GM18526 (cell line): ENCODE data around the gene LRFN3.

Source experiments
- POLR2A ChIP-seq: IDR thresholded peaks from 3 replicates; pipeline ENCODE4 v1.6.1; 2011; ENCODE audit not compliant: insufficient read length; ENCODE audit errors: extremely low read depth

The LRFN3 gene

DNA sequence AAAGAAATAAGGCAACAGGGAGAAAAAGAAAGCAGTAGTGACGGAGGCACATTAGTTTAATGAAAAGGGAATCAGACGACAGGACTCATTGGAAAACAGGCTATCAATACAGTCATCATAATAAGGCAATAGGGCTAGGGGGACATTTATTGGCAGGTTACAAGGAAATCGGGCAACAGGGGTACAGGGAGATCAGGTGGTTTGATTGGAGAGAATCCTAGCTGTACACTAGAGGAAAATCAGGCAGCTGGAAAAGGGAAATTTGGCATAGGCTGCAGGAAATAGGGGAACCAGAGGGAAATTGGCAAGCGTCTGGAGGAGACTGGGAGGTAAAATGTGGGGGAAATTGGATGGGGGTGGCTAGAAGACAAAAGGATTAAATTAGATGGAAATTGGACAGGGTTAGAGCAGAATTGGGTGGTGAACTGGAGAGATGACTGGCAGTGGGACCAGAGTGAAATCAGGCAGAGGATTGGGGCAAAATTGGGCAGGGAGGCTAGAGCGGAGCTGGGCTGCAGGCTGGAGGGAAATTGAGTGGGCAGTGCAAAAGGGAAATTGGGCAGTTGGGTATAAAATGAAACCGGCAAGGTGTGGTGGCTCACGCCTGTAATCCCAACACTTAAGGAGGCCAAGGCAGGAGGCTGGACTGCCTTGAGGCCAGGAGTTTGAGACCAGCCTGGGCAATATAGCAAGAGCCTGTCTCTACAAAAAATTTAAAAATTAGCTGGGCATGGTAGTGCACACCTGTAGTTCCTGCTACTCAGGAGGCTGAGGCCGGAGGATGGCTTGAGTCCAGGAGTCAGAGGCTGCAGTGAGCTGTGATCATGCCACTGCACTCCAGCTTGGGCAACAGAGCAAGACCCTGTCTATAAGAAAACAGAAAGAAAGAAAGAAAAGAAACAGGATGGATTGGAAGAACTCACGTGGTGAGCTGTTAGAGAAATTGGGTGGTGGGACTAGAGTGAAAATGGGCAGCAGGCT, 7.4 kb downstream of the LRFN3 start:
- TF ChIP-seq POLR2A = no peak

DNA sequence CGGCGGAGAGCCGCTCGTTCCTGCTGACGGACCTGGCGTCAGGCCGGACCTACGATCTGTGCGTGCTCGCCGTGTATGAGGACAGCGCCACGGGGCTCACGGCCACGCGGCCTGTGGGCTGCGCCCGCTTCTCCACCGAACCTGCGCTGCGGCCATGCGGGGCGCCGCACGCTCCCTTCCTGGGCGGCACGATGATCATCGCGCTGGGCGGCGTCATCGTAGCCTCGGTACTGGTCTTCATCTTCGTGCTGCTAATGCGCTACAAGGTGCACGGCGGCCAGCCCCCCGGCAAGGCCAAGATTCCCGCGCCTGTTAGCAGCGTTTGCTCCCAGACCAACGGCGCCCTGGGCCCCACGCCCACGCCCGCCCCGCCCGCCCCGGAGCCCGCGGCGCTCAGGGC, 8.4 kb downstream of the LRFN3 start:
- no peak for TF ChIP-seq POLR2A

DNA sequence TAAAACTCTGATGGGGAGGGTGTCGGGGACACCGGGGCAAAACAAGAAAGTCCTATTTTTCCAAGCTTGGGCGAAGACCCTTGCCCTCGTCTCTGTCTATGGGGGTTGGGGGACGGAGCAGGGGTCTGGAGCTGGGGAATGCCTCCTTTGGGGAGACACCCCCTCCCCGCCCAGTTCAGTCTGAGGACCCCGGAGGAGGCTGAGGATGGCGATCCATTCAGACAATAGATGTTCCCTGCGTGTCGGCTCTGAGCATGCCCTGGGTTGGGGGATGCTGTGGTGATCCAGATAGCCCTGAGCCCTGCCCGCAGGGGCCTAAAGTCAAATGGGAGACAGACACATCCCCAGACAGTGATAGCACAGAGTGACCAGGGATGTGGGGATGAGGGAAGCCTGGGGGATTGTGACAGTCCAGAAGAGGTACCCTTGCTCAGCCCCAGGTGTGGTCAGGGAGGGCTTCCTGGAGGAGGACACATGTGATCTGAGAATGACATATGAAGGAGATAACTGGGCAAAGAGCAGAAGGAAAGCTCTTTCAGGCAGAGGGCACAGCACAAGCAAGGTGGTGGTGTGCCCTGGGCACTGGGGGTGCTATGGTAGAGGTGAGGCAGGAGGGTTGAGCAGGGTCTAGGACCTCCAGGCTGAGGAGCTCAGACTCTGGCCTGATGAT, 9.1 kb downstream of the LRFN3 start:
- no peak for TF ChIP-seq POLR2A

DNA sequence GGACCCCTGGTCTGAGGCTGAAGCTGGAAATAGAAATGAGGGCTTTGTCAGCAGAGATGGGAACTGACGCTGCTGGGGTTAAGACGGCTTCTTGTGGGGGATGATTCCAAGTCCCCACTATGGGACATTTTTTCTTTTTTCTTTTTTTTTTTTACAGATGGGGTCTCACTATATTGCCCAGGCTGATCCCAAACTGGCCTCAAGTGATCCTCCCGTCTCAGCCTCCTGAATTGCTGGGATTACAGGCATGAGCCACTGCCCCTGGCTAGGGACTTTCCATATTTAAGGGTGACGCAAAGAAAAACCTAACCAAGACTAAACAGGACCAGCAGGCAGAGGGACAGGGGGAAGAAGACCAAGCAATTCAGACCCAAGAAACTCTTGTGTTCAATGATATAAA, 10.0 kb downstream of the LRFN3 start:
- TF ChIP-seq POLR2A = no peak

DNA sequence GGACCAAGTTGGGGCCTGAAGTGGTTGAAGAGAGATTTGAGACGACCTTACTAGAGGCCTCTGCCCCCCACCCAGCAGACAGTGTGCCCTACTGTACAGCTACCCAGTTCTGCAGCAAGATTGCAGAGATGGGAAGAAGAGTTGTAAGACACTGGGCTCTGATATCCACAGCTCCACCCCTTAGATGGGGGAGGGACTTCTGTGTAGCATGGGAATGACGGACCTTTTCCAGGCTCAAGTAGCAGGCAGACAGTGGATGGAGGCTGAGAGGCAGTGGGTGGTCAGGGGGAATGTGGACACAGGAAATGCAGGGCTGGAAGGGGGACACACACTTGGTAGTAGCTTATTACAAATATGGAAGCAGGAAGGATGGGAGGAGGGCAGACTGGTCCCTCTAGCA, 13.0 kb downstream of the LRFN3 start:
- TF ChIP-seq POLR2A = no peak

DNA sequence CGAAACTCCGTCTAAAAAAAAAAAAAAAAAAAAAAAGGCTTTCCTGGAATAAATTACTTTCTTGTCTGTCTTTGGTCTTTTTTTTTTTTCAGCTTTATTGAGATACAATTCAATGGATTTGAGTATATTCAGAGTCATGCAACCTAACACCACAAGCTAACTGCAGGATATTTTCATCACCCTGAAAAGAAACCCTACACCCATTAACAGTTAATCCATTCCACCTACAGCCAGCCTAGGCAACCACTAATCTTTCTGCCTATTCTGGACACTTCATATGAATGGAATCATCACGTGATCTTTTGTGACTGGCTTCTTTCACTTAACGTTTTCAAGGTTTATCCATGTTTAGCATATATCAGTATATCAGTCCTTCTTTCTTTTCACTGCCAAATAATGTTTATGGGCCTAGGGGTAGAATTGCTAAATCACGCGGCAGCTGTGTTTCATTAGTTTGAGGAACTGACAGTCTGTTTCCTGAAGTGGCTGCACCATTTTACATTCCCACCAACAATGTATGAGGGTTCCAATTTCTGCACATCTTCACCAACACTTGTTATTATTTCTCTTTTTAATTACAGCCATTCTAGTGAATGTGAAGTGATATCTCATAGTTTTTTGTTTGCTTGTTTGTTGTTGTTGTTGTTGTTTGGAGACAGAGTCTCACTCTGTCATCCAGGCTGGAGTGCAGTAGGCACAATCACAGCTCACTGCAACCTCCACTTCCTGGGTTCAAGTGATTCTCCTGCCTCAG, 19.9 kb downstream of the LRFN3 start:
- TF ChIP-seq POLR2A = no peak

DNA sequence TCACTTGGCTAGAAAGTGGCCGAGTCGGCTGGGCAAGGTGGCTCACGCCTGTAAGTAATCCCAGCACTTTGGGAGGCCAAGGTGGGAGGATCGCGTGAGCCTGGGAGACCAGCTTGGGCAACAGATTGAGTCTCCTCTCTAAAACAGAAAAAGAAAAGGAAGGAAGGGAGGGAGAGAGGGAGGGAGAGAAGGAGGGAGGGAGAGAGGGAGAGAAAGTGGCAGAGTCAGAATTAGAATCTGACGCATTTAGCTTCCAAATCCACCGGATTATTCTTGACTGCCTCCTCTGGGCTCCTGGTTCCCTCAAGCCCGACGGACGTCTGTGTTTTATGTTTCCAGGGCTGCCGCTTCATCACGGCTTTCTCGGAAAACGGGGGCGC, 22.5 kb downstream of the LRFN3 start:
- TF ChIP-seq POLR2A = no peak

DNA sequence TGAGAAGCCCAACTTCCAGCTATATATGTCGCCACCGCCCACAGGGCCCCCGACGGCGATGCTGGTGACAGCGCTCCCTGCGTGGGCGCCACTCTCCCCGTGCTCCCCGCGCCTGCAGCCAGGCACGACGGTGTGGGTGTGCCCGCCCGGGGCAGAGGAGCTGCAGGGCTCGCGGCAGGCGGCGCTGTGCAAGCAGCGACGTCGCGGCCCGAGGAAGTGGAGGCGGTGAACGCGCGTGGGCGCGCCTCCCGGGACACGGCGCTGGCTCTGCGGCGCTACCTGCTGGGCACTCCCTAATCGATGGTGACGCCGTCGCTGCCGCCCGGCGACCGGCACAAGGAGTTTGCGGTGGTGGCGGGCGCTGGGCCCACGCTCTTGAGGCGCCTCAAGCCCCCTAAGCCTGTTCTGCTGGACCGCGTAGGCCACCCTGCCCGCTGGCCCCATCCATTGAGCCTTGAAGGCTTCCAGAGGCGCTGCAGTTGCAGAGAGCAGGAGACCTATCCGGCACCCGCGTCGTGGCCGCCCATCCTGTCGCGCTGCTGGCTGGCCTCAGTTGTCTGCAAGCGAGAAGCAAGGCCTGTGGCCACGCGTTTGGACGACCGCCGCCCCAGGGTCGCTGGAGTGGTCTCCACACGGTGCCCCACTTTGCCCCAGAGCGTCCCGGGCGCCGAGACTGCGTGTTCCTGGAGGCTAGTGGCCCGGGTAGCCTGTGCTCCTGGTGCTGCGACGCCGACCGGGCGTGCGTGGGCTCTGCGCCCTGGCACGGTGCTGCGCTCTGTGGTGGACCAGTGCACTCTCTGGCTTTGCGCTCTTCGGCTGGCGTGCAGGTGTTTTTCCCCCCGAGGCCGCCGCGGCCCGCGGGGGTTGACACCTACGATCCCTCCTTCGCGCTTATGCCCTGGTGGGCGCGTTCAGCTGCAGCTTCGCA, 23.1 kb downstream of the LRFN3 start:
- TF ChIP-seq POLR2A = no peak

DNA sequence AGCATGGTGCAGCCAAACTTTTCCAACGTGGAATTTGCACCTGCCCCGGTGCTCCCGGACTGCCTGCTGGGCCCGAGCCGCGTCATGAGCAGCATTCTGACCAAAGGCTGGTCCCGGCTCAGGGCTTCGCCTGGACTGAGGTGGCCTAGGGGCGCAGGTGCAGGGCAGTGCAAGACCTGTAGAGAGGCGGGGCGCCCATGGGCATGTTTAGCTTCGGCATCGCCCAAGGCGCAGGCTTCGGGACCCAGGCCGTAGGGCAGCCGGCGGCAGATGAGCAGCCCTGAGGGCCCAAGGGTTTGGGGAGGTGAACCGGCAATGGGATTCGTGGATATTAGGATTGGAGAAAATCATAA, 23.8 kb downstream of the LRFN3 start:
- no peak for TF ChIP-seq POLR2A

DNA sequence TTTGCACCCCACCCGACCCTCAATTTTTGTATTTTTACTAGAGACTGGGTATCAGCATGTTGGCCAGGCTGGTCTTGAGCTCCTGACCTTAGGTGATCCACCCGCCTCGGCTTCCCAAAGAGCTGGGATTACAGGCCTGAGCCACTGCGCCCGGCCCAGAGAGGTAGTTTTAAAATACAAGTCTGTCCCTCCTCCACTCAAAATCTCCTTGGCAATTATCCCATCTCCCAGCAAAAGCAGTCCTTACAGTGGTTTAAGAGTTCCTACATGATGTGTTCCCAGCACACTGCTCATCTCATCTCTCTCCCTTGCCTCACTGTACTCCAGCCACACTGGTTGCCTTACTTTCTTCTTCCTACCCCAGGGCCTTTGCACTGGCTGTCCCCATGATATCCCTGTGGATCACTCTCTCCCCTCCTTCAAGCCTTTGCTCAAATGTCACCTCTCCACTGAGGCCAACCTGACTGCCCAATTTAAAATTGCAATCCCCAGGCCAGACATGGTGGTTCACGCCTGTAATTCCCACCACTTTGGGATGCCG, 24.3 kb downstream of the LRFN3 start:
- no peak for TF ChIP-seq POLR2A

DNA sequence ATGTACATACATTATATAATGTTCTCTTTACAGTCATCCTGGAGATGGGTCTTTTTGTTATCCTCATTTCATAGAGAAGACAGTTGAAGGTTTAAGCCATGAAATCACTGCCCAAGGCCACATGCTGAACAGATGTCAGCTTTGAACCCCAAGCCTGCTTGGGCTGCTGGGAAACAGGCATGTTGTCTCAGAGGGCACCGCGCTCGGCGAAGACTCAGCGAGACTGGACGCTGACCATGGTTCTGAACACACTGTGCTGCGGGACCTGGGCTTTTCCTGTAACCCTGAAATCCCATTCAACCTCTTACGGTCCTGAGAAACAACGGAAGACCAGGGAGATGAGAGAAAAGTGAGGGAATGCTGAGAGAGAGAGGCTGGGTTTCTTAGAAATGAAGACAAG, 27.3 kb downstream of the LRFN3 start:
- TF ChIP-seq POLR2A = no peak

DNA sequence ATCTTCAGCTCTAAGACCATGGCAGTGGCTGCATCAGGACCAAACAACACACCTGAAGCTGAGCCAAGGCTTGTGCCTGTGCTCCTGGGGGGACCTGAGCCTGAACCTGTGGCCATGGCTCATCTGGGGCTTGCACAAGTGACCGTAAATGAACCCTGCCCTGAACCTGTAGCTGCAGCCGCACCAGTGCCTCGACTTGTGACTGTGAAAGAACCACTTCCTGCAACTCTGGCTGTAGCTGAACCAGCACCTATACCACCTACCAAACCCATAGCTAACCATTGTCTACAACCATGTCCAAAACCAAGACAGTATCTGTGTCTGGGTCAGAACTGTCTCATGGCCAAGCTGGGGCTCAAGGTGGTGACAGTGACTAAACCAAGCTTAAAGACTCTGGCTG, 30.6 kb downstream of the LRFN3 start:
- no peak for TF ChIP-seq POLR2A

DNA sequence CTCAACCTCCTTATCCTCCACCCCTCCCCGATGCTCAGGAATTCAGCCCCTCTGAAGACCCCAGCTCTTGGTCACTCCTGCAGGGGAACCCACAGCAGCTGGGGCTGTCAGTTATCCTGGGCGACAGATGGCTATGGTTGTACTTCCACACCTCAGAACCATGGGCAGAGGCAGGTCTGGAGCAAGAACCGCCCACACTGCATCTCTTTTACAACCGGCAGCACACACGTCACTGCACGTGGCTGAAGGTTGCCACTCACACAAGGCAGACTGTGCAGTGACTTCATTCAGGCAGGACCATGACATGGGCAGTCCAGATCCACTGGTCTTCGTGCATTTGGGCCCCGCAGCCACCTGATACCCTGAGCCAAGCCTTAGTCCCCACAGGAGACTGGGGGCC, 37.3 kb downstream of the LRFN3 start:
- no peak for TF ChIP-seq POLR2A

DNA sequence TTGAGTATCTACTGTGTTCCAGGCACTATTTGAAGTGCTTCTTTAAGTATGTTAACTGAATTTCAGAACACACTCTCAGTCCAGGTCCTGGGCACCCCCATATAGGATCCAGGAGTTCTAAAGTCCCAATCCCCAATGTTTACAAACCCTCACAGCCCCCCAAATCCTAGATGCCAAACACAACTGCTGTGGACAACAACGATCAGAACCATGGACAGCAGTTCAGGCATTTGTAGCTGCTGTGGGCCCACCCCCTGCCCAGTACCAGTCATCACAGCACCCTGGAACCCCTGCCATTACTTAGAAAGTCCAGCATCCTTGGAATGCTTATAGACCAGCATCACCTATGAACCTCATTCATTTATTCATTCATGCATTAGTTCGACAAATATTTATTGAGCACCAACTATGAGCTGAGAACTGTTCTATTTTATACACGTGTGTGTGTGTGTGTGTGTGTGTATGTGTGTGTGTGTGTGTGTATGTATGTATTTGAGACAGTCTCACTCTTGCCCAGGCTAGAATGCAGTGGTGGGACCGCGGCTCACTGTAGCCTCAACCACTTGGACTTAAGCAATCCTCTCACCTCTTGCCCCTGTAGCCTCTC, 39.5 kb downstream of the LRFN3 start:
- TF ChIP-seq POLR2A = no peak
